Stomach (tissue), 4 donors: ENCODE measurements around the gene HLA-DMA.

Experiments used
- CTCF ChIP-seq, 7 experiments: fragments of 450-650 bp in 4 of 7; fragments of 200-600 bp in 3 of 7; sonication (generic) in 3 of 7; IDR thresholded peaks; one replicate each; pipeline ENCODE4 v1.5.1; 2016 to 2019; ENCODE audit warnings: antibody characterized with exemption in 7 of 7, control low read depth in 2 of 7, mild to moderate bottlenecking in 1 of 7
- EP300 ChIP-seq: sonication (generic); formaldehyde crosslinking; IDR thresholded peaks from one replicate; pipeline ENCODE4 v1.6.1; 2017; ENCODE audit warnings: antibody characterized with exemption
- POLR2A ChIP-seq, 4 donors: fragments of 450-650 bp; IDR thresholded peaks; one replicate each; pipeline ENCODE4 v1.6.1; 2016; ENCODE audit warnings: antibody characterized with exemption in 4 of 4, control low read depth in 2 of 4, mild to moderate bottlenecking in 1 of 4, moderate library complexity in 1 of 4
- POLR2AphosphoS5 ChIP-seq, 3 donors: sonication (generic); formaldehyde crosslinking; IDR thresholded peaks; one replicate each; pipeline ENCODE4 v1.6.1; 2016; ENCODE audit warnings: antibody characterized with exemption in 3 of 3

- no peak for TF ChIP-seq CTCF (IDR thresholded peaks at IDR 0.05)
- no peak for TF ChIP-seq POLR2A (IDR thresholded peaks at IDR 0.05)
- TF ChIP-seq EP300, result no peak
- no peak for TF ChIP-seq POLR2AphosphoS5 (IDR thresholded peaks at IDR 0.05)
Measured at GRCh38 chr6:32983493-32983848, 30.6 kb upstream of the HLA-DMA start.
